GM19025 (cell line): ENCODE results near the gene ADAMTS2.

Experiments
- ATAC-seq: cut with Tn5 transposase; IDR thresholded peaks from one replicate; pipeline ENCODE4 v1.9.1; 2021; ENCODE audit warnings: mild to moderate bottlenecking, low read depth, moderate library complexity; ENCODE audit not compliant: unreplicated experiment

ADAMTS2 gene

GRCh38 chr5:179240561-179240960 is 104.7 kb downstream of the ADAMTS2 start:
- no peak for ATAC-seq

GRCh38 chr5:179239256-179240135 is 105.8 kb downstream of the ADAMTS2 start:
- no peak for ATAC-seq

- ATAC-seq = no peak
Measured at GRCh38 chr5:179238628-179238970, 106.7 kb downstream of the ADAMTS2 start.

GRCh38 chr5:179237770-179238627 is 107.3 kb downstream of the ADAMTS2 start:
- ATAC-seq = no peak

GRCh38 chr5:179235416-179236400 is 109.6 kb downstream of the ADAMTS2 start:
- no peak for ATAC-seq

GRCh38 chr5:179234563-179235135 is 110.6 kb downstream of the ADAMTS2 start:
- no peak for ATAC-seq

- ATAC-seq = no peak
Measured at GRCh38 chr5:179233909-179234562, 111.2 kb downstream of the ADAMTS2 start.

GRCh38 chr5:179232091-179232735 is 113.0 kb downstream of the ADAMTS2 start:
- ATAC-seq = no peak

GRCh38 chr5:179231309-179231708 is 114.0 kb downstream of the ADAMTS2 start:
- no peak for ATAC-seq

GRCh38 chr5:179230061-179230461 is 115.2 kb downstream of the ADAMTS2 start:
- ATAC-seq = no peak

GRCh38 chr5:179229331-179229831 is 115.9 kb downstream of the ADAMTS2 start:
- no peak for ATAC-seq

GRCh38 chr5:179228341-179229121 is 116.7 kb downstream of the ADAMTS2 start:
- ATAC-seq = no peak

GRCh38 chr5:179227580-179228311 is 117.5 kb downstream of the ADAMTS2 start:
- no peak for ATAC-seq

- ATAC-seq = no peak
Measured at GRCh38 chr5:179227229-179227579, 118.1 kb downstream of the ADAMTS2 start.

GRCh38 chr5:179226696-179227095 is 118.6 kb downstream of the ADAMTS2 start:
- ATAC-seq = no peak

- no peak for ATAC-seq
Measured at GRCh38 chr5:179225387-179225786, 119.9 kb downstream of the ADAMTS2 start.

GRCh38 chr5:179224741-179225140 is 120.5 kb downstream of the ADAMTS2 start:
- no peak for ATAC-seq
